Immature natural killer cell (primary cell): Measurements from ENCODE around the gene CCNH. TPM values are rescaled to one million over a fixed set of nuclear protein-coding genes. Genes with fewer than 3 reads are reported as not detected.

ENCODE experiments used
- DNase-seq, 3 donors: peaks; one replicate each; pipeline ENCODE4 v3.0.0; 2022; ENCODE audit warnings: mixed read lengths in 1 of 3
- H3K27ac Mint-ChIP-seq, 6 donors: one replicate each; pipeline ENCODE4 v1.8.0; 2020; ENCODE audit warnings: mixed read lengths in 6 of 6, mild to moderate bottlenecking in 5 of 6, inconsistent platforms in 4 of 6, moderate library complexity in 3 of 6
- H3K27me3 Mint-ChIP-seq, 3 donors: one replicate each; pipeline ENCODE4 v1.8.0; 2020 to 2021; ENCODE audit warnings: low read depth in 3 of 3, mild to moderate bottlenecking in 3 of 3, mixed read lengths in 3 of 3, moderate library complexity in 3 of 3, inconsistent platforms in 1 of 3
- H3K36me3 Mint-ChIP-seq, 3 donors: one replicate each; pipeline ENCODE4 v1.8.0; 2020; ENCODE audit warnings: mixed read lengths in 3 of 3, inconsistent platforms in 2 of 3, mild to moderate bottlenecking in 2 of 3
- H3K4me1 Mint-ChIP-seq, 2 donors: one replicate each; pipeline ENCODE4 v1.8.0; 2020; ENCODE audit warnings: inconsistent platforms in 2 of 2, mild to moderate bottlenecking in 2 of 2, mixed read lengths in 2 of 2, moderate library complexity in 1 of 2
- H3K4me3 Mint-ChIP-seq, 5 donors: one replicate each; pipeline ENCODE4 v1.8.0; 2020; ENCODE audit warnings: mild to moderate bottlenecking in 5 of 5, mixed read lengths in 5 of 5, inconsistent platforms in 3 of 5, moderate library complexity in 3 of 5
- H3K9me3 Mint-ChIP-seq, 6 donors: one replicate each; pipeline ENCODE4 v1.8.0; 2020; ENCODE audit warnings: mild to moderate bottlenecking in 6 of 6, mixed read lengths in 6 of 6, inconsistent platforms in 4 of 6, moderate library complexity in 3 of 6
- polyA plus RNA-seq, 3 donors: library from polyadenylated mRNA; unstranded; fragments of 300-500 nt; fragmentation: Illumina TruSeq; gene quantifications; one replicate each; pipeline ENCODE4 v1.2.3, GENCODE V29; 2021

The CCNH gene
- polyA plus RNA-seq, 3 donors from 2014 or later = 64.0 to 85.7 (median 68.2) TPM

DNA sequence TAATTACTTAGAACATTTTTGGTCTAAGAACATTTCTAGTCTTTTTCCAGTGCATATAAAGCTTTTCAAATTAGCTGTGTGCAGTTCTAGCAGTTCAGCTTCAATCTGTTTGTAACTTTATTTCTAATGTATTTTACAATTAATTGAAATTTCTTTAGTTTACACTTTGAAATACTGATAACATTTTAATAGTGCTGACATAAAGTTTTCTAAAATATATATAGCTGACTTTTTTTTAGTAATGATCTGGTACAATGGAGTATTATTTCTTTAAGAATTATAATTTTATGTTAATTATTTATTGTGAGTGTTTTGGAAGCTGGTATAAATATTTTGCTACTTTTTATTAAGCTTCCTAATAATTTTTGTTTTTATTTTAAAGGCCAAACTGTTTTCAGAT, 43.3 kb downstream of the CCNH start:
- Mint-ChIP-seq H3K9me3 (no peaks in the 10 kb centered on the region), H3K4me1 (peaks cover 2 to 22% of the 10 kb centered on the region in 2 donors), H3K27me3 (no peaks in the 10 kb centered on the region), H3K27ac (no peak overlapping the region), H3K4me3 (no peak overlapping the region), H3K36me3 (peaks cover 13 to 26% (median 20%) of the 10 kb centered on the region in 3 donors)
- no peak for DNase-seq

- Mint-ChIP-seq H3K4me1 (peaks cover 2 to 22% of the 10 kb centered on the region in 2 donors), H3K27ac (peak overlapping the region in 3 of 6 donors; percentile 20 to 43 (median 32)), H3K27me3 (no peaks in the 10 kb centered on the region), H3K9me3 (no peaks in the 10 kb centered on the region), H3K36me3 (peaks cover 13 to 27% (median 20%) of the 10 kb centered on the region in 3 donors), H3K4me3 (no peak overlapping the region)
- DNase-seq = no peak
These were observed 44.1 kb downstream of the CCNH start for GRCh38 chr5:87368601-87369000.

- H3K36me3 Mint-ChIP-seq = peaks cover 13 to 30% (median 20%) of the 10 kb centered on the region in 3 donors
- DNase-seq = no peak
- peak overlapping the region in 2 of 6 donors; percentile 60 to 74 for H3K27ac Mint-ChIP-seq
- H3K4me1 Mint-ChIP-seq = peaks cover 6 to 31% of the 10 kb centered on the region in 2 donors
- no peaks in the 10 kb centered on the region for H3K9me3 Mint-ChIP-seq
- H3K27me3 Mint-ChIP-seq = no peaks in the 10 kb centered on the region
- H3K4me3 Mint-ChIP-seq = no peak overlapping the region
These were observed 45.5 kb downstream of the CCNH start for GRCh38 chr5:87367243-87367642.

DNA sequence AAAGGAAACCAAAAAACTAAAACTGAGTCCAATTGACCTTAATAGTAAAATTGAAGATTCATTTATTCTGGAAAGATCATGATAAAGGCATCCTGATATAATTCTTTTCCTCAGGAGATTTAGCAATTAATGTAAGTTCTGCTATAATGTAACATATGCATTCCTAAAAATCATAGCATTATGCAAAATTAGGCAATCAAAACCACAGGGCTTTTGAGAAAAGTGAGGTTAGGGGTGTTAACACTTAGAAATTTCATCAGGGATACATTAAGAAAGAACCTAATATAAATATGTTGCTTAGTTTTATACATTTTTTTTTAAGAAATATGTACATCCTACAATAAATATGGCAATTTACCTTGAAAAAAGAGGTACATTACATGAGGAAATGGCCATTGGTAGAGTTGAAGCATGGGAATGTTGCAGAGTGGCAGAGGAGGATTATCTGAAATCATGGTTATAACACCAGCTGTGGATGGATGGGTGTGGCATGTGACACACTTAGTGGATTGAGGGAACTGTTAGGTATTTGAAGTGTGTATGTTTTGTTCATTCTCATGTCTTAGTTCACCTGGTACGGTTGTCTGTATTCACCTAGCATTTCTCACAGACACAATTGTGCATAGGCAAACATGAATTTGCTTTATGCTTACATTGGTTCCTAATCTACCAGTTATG, 51.1 kb downstream of the CCNH start:
- no peaks in the 10 kb centered on the region for H3K9me3 Mint-ChIP-seq
- peaks cover 8 to 17% (median 12%) of the 10 kb centered on the region in 3 donors for H3K36me3 Mint-ChIP-seq
- no peak for DNase-seq
- peak overlapping the region; percentile 5 to 58 (median 43) for H3K27ac Mint-ChIP-seq
- peak overlapping the region in 4 of 5 donors; percentile 30 to 61 (median 37) for H3K4me3 Mint-ChIP-seq
- peaks cover 24 to 48% of the 10 kb centered on the region in 2 donors for H3K4me1 Mint-ChIP-seq
- H3K27me3 Mint-ChIP-seq = no peaks in the 10 kb centered on the region

- H3K36me3 Mint-ChIP-seq = peaks cover 8 to 12% (median 8%) of the 10 kb centered on the region in 3 donors
- peaks cover 22 to 44% of the 10 kb centered on the region in 2 donors for H3K4me1 Mint-ChIP-seq
- no peak for DNase-seq
- H3K27me3 Mint-ChIP-seq = no peaks in the 10 kb centered on the region
- no peaks in the 10 kb centered on the region for H3K9me3 Mint-ChIP-seq
- peak overlapping the region in 3 of 6 donors; percentile 41 to 46 (median 45) for H3K27ac Mint-ChIP-seq
- H3K4me3 Mint-ChIP-seq = peak overlapping the region in 1 of 5 donors; percentile 61
These were observed 51.7 kb downstream of the CCNH start for GRCh38 chr5:87361031-87361445.

- H3K27ac Mint-ChIP-seq = no peak overlapping the region
These were observed 52.6 kb downstream of the CCNH start for GRCh38 chr5:87360132-87360531.

GRCh38 chr5:87359106-87359505, 53.6 kb downstream of the CCNH start:
- Mint-ChIP-seq H3K27ac (peak overlapping the region in 1 of 6 donors; percentile 27), H3K27me3 (no peaks in the 10 kb centered on the region), H3K36me3 (peaks cover 9 to 14% (median 10%) of the 10 kb centered on the region in 3 donors), H3K9me3 (no peaks in the 10 kb centered on the region), H3K4me3 (no peak overlapping the region), H3K4me1 (peaks cover 24 to 46% of the 10 kb centered on the region in 2 donors)
- no peak for DNase-seq

More at GRCh38 chr5:87360132-87360531, 52.6 kb downstream of the CCNH start:
- Mint-ChIP-seq H3K36me3 (peaks cover 11 to 17% (median 11%) of the 10 kb centered on the region in 3 donors), H3K4me3 (no peak overlapping the region), H3K4me1 (peaks cover 22 to 43% of the 10 kb centered on the region in 2 donors), H3K27me3 (no peaks in the 10 kb centered on the region), H3K9me3 (no peaks in the 10 kb centered on the region)
- DNase-seq = no peak

DNA sequence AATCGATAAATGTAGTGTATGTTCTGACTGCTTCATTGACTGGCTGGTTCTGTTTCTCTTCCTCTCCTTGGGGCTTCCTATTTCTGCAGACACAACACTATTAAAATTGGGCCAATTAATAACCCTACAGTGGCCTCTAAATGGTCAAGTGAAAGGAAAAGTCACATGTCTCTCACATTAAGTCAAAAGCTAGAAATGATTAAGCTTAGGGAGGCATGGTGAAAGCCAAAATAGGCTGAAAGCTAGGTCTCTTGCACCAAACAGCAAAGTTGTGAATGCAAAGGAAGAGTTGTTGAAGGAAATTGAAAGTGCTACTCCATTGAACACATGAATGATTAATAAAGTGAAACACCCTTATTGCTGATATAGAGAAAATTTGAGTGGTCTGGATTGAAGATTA, 58.2 kb downstream of the CCNH start:
- Mint-ChIP-seq H3K9me3 (no peaks in the 10 kb centered on the region), H3K36me3 (peaks cover 9 to 25% (median 18%) of the 10 kb centered on the region in 3 donors), H3K4me3 (no peak overlapping the region), H3K4me1 (peaks cover 7 to 20% of the 10 kb centered on the region in 2 donors), H3K27ac (peak overlapping the region in 5 of 6 donors; percentile 6 to 72 (median 20)), H3K27me3 (no peaks in the 10 kb centered on the region)
- no peak for DNase-seq

- Mint-ChIP-seq H3K4me3 (no peak overlapping the region), H3K27ac (peak overlapping the region in 2 of 6 donors; percentile 32 to 44), H3K4me1 (peaks cover 6 to 13% of the 10 kb centered on the region in 2 donors), H3K27me3 (no peaks in the 10 kb centered on the region), H3K9me3 (no peaks in the 10 kb centered on the region), H3K36me3 (peaks cover 17 to 30% (median 22%) of the 10 kb centered on the region in 3 donors)
- DNase-seq = no peak
These were observed 64.9 kb downstream of the CCNH start for GRCh38 chr5:87347841-87348240.

- H3K4me3 Mint-ChIP-seq = no peak overlapping the region
- H3K4me1 Mint-ChIP-seq = peaks cover 8 to 16% of the 10 kb centered on the region in 2 donors
- H3K27me3 Mint-ChIP-seq = no peaks in the 10 kb centered on the region
- peak overlapping the region in 1 of 6 donors; percentile 29 for H3K27ac Mint-ChIP-seq
- peaks cover 17 to 31% (median 22%) of the 10 kb centered on the region in 3 donors for H3K36me3 Mint-ChIP-seq
- DNase-seq = no peak
- no peaks in the 10 kb centered on the region for H3K9me3 Mint-ChIP-seq
These were observed 65.5 kb downstream of the CCNH start for GRCh38 chr5:87347272-87347671.

Other genes with a start within 250 kb of the CCNH start
- gene RASA1, start 145.0 kb downstream of the CCNH start, polyA plus RNA-seq = 1 to 10 TPM; 1.7 to 8.7 (median 4.0) TPM